Trophoblast cell (in vitro differentiated cells and primary cell): ENCODE results near the gene PLEKHG3.

Source experiments
- DNase-seq, 2 donors: peaks; one replicate each; pipeline ENCODE4 v3.0.0-alpha.2; 2016
- H2AFZ ChIP-seq: 2 replicates; pipeline ENCODE4 v1.6.1; 2013; ENCODE audit warnings: low read length, moderate library complexity, mild to moderate bottlenecking; ENCODE audit not compliant: insufficient read depth, poor library complexity
- H2AK5ac ChIP-seq: 2 replicates; pipeline ENCODE4 v1.6.1; 2013; ENCODE audit warnings: mild to moderate bottlenecking, low read length
- H2BK120ac ChIP-seq: 2 replicates; pipeline ENCODE4 v1.6.1; 2013; ENCODE audit warnings: low read length, mild to moderate bottlenecking, moderate library complexity; ENCODE audit not compliant: insufficient read depth, poor library complexity
- H2BK12ac ChIP-seq: 2 replicates; pipeline ENCODE4 v1.6.1; 2013; ENCODE audit warnings: mild to moderate bottlenecking, low read length, moderate library complexity
- H2BK5ac ChIP-seq: 2 replicates; pipeline ENCODE4 v1.6.1; 2013; ENCODE audit warnings: low read length, low read depth, moderate library complexity, mild to moderate bottlenecking; ENCODE audit not compliant: poor library complexity
- H3K14ac ChIP-seq: 2 replicates; pipeline ENCODE4 v1.6.1; 2013; ENCODE audit warnings: mild to moderate bottlenecking, low read length
- H3K18ac ChIP-seq: 2 replicates; pipeline ENCODE4 v1.6.1; 2013; ENCODE audit warnings: mild to moderate bottlenecking, low read length
- H3K23ac ChIP-seq: 2 replicates; pipeline ENCODE4 v1.6.1; 2013; ENCODE audit warnings: low read length
- H3K27ac ChIP-seq: 2 replicates; pipeline ENCODE4 v1.5.1; 2013; ENCODE audit warnings: low read depth, mild to moderate bottlenecking, inconsistent platforms, low read length, moderate library complexity
- H3K27me3 ChIP-seq: 2 replicates; pipeline ENCODE4 v1.6.1; 2013; ENCODE audit warnings: inconsistent platforms, mild to moderate bottlenecking, low read length, moderate library complexity; ENCODE audit not compliant: insufficient read depth
- H3K36me3 ChIP-seq, 2 experiments: 1 replicate in 1 of 2; 2 replicates in 1 of 2; pipeline ENCODE4 v1.6.1; 2013; ENCODE audit warnings: low read length in 2 of 2, mild to moderate bottlenecking in 2 of 2, moderate library complexity in 1 of 2; ENCODE audit not compliant: insufficient read depth in 2 of 2, control insufficient read depth in 1 of 2
- H3K4ac ChIP-seq: 2 replicates; pipeline ENCODE4 v1.6.1; 2013; ENCODE audit warnings: low read depth, mild to moderate bottlenecking, low read length, moderate library complexity
- H3K4me1 ChIP-seq, 2 experiments: 1 replicate in 1 of 2; 2 replicates in 1 of 2; pipeline ENCODE4 v1.6.1; 2013; ENCODE audit warnings: low read length in 2 of 2, mild to moderate bottlenecking in 2 of 2, moderate library complexity in 1 of 2; ENCODE audit not compliant: insufficient read depth in 2 of 2, control insufficient read depth in 1 of 2
- H3K4me2 ChIP-seq: 2 replicates; pipeline ENCODE4 v1.6.1; 2013; ENCODE audit warnings: inconsistent platforms, mild to moderate bottlenecking, low read length, moderate library complexity
- H3K4me3 ChIP-seq: 2 replicates; pipeline ENCODE4 v1.5.1; 2013; ENCODE audit warnings: mild to moderate bottlenecking, low read depth, low read length, inconsistent platforms
- H3K79me1 ChIP-seq: one replicate; pipeline ENCODE4 v1.6.1; 2013; ENCODE audit warnings: low read length
- H3K79me2 ChIP-seq: 2 replicates; pipeline ENCODE4 v1.6.1; 2013; ENCODE audit warnings: low read length, mild to moderate bottlenecking; ENCODE audit not compliant: control insufficient read depth, insufficient read depth, poor library complexity
- H3K9ac ChIP-seq: 2 replicates; pipeline ENCODE4 v1.6.1; 2013; ENCODE audit warnings: mild to moderate bottlenecking, low read length
- H3K9me3 ChIP-seq: 2 replicates; pipeline ENCODE4 v1.6.1; 2013; ENCODE audit warnings: low read depth, mild to moderate bottlenecking, control low read depth, inconsistent platforms, low read length; ENCODE audit not compliant: insufficient read depth
- H4K12ac ChIP-seq: 2 replicates; pipeline ENCODE4 v1.6.1; 2013; ENCODE audit warnings: low read depth, mild to moderate bottlenecking, low read length, moderate library complexity
- H4K8ac ChIP-seq: 2 replicates; pipeline ENCODE4 v1.6.1; 2013; ENCODE audit warnings: low read depth, mild to moderate bottlenecking, low read length, moderate library complexity
- H4K91ac ChIP-seq: one replicate; pipeline ENCODE4 v1.6.1; 2013; ENCODE audit warnings: low read depth, mild to moderate bottlenecking, low read length, moderate library complexity
- WGBS: extraction: QIAGEN DNeasy Blood & Tissue Kit; methylation state at CpG from one replicate; pipeline ENCODE4 v1.1.7; 2013; ENCODE audit warnings: missing lambda C conversion rate; ENCODE audit not compliant: insufficient read length, insufficient coverage; ENCODE audit errors: extremely low coverage; 5-methylcytosine and 5-hydroxymethylcytosine counted together

PLEKHG3 gene

GRCh38 chr14:64673316-64673715 is 30.9 kb upstream of the PLEKHG3 start:
- H3K23ac ChIP-seq: no peak overlapping the region
- H3K36me3 ChIP-seq: no peaks in the 10 kb centered on the region
- H2AFZ ChIP-seq: no peak overlapping the region
- H4K8ac ChIP-seq: no peak overlapping the region
- H2AK5ac ChIP-seq: peak overlapping the region; percentile 2
- no peak overlapping the region for H3K4me3 ChIP-seq
- no peak overlapping the region for H4K12ac ChIP-seq
- H4K91ac ChIP-seq: no peak overlapping the region
- no peak overlapping the region for H3K4ac ChIP-seq
- no peak overlapping the region for H3K27ac ChIP-seq
- no peak overlapping the region for H2BK120ac ChIP-seq
- no peak overlapping the region for H3K18ac ChIP-seq
- no peaks in the 10 kb centered on the region for H3K27me3 ChIP-seq
- H3K79me2 ChIP-seq: no peaks in the 10 kb centered on the region
- no peak overlapping the region for H2BK5ac ChIP-seq
- peaks cover 4% of the 10 kb centered on the region in 2 experiments for H3K4me1 ChIP-seq
- no peaks in the 10 kb centered on the region for H3K9me3 ChIP-seq
- no peak overlapping the region for H3K4me2 ChIP-seq
- peaks cover 2% of the 10 kb centered on the region for H3K79me1 ChIP-seq
- DNase-seq: no peak
- H2BK12ac ChIP-seq: peak overlapping the region; percentile 42
- peak overlapping the region; percentile 34 for H3K14ac ChIP-seq
- no peak overlapping the region for H3K9ac ChIP-seq
- WGBS: no CpG with 5 or more reads among the region's 8 CpGs

- Histone ChIP-seq H3K4me2 (no peak overlapping the region), H3K18ac (no peak overlapping the region), H3K14ac (peak overlapping the region; percentile 34), H2BK12ac (no peak overlapping the region), H3K4me3 (no peak overlapping the region), H3K9me3 (no peaks in the 10 kb centered on the region), H3K4ac (no peak overlapping the region), H2AFZ (no peak overlapping the region), H3K79me2 (no peaks in the 10 kb centered on the region), H3K4me1 (peaks cover 4% of the 10 kb centered on the region in 2 experiments), H2AK5ac (no peak overlapping the region), H4K12ac (no peak overlapping the region), H4K8ac (no peak overlapping the region), H3K36me3 (no peaks in the 10 kb centered on the region), H2BK120ac (no peak overlapping the region), H3K27me3 (no peaks in the 10 kb centered on the region), H3K27ac (no peak overlapping the region), H3K23ac (no peak overlapping the region), H3K79me1 (peaks cover 2% of the 10 kb centered on the region), H3K9ac (no peak overlapping the region), H4K91ac (no peak overlapping the region), H2BK5ac (no peak overlapping the region)
- WGBS: no CpG with 5 or more reads among the region's 6 CpGs
- no peak for DNase-seq
These were observed 30.5 kb upstream of the PLEKHG3 start for GRCh38 chr14:64673748-64674147.

DNA sequence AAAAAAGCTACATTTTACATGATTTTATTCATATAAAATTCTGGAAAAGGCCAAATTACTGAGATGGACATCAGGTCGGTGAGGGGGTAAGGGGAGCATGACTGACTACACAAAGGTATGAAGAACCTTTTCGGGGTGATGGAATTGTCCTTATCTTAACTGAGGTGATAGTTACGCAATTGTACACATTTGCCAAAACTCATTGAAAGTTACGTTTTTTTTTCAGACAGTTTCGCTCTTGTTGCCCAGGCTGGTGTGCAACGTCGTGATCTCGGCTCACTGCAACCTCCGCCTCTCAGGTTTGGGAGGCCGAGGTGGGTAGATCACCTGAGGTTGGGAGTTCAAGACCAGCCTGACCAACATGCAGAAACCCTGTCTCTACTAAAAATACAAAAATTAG is 29.4 kb upstream of the PLEKHG3 start:
- Histone ChIP-seq H4K91ac (no peak overlapping the region), H2BK120ac (no peak overlapping the region), H3K23ac (no peak overlapping the region), H3K18ac (no peak overlapping the region), H2AFZ (no peak overlapping the region), H3K4me2 (no peak overlapping the region), H3K79me2 (no peaks in the 10 kb centered on the region), H3K4me3 (no peak overlapping the region), H2BK12ac (no peak overlapping the region), H4K8ac (no peak overlapping the region), H3K27ac (no peak overlapping the region), H3K4me1 (peaks cover 4% of the 10 kb centered on the region in 2 experiments), H3K14ac (no peak overlapping the region), H3K27me3 (no peaks in the 10 kb centered on the region), H2AK5ac (no peak overlapping the region), H3K36me3 (no peaks in the 10 kb centered on the region), H2BK5ac (no peak overlapping the region), H3K4ac (no peak overlapping the region), H3K9ac (no peak overlapping the region), H3K79me1 (peaks cover 2% of the 10 kb centered on the region), H4K12ac (no peak overlapping the region), H3K9me3 (no peaks in the 10 kb centered on the region)
- WGBS: no CpG with 5 or more reads among the region's 10 CpGs
- no peak for DNase-seq

DNA sequence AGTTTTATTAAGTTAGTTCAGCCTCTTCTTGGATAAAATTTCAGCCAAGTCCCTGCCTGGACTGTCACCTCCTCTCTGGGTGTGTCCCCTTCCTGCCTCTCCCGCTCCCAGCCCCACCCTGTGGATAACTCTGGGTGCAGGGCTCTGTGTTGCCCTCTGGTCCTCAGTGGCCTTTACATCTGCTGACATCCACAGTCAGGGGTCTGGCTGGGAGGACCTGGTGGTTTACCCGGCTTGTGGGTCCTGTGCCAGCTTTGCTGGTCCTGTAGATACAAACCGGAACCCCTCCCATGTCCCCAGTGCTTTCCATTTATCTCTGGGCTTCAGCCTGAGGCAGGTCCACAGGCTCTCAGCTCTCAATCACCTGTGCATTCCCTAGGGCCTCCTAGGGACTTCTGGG is 28.9 kb upstream of the PLEKHG3 start:
- no peak for DNase-seq
- no peak overlapping the region for H3K14ac ChIP-seq
- no peaks in the 10 kb centered on the region for H3K27me3 ChIP-seq
- peaks cover 2% of the 10 kb centered on the region for H3K79me2 ChIP-seq
- H4K8ac ChIP-seq: no peak overlapping the region
- no peak overlapping the region for H3K18ac ChIP-seq
- H3K27ac ChIP-seq: no peak overlapping the region
- no peak overlapping the region for H2BK5ac ChIP-seq
- no peak overlapping the region for H3K4ac ChIP-seq
- H3K79me1 ChIP-seq: peaks cover 6% of the 10 kb centered on the region
- no peaks in the 10 kb centered on the region for H3K9me3 ChIP-seq
- peak overlapping the region; percentile 55 for H4K91ac ChIP-seq
- H2BK120ac ChIP-seq: no peak overlapping the region
- no peak overlapping the region for H4K12ac ChIP-seq
- H3K4me3 ChIP-seq: no peak overlapping the region
- peaks cover 4 to 6% of the 10 kb centered on the region in 2 experiments for H3K4me1 ChIP-seq
- peak overlapping the region; percentile 66 for H2AK5ac ChIP-seq
- no peak overlapping the region for H3K9ac ChIP-seq
- no CpG with 5 or more reads among the region's 3 CpGs for WGBS
- no peak overlapping the region for H3K4me2 ChIP-seq
- H2BK12ac ChIP-seq: peak overlapping the region; percentile 74
- no peaks in the 10 kb centered on the region for H3K36me3 ChIP-seq
- H2AFZ ChIP-seq: no peak overlapping the region
- no peak overlapping the region for H3K23ac ChIP-seq
